Activated CD4-positive, alpha-beta T cell treated with anti-CD3 and anti-CD28 coated beads, Interleukin-2, amount 10 ng/mL, durations not matched to agents 7 days and 5 days (primary cell): ENCODE measurements around the gene METTL17. TPM values are rescaled to one million over a fixed set of nuclear protein-coding genes. Genes with fewer than 3 reads are reported as not detected.
"Not testable (repeated sequence)": the region's sequence is repeated elsewhere in the genome, so short reads cannot be mapped to it uniquely, and the experiment has no call there.

ENCODE experiments used
- CTCF ChIA-PET: fragments of 350-600 bp; sonication (Branson Sonifier 250); formaldehyde crosslinking; loops from one replicate; lab custom pipeline; 2021; ENCODE audit warnings: antibody characterized with exemption; lab: Charles Lee
- POLR2A ChIA-PET: fragments of 350-600 bp; sonication (Branson Sonifier 250); formaldehyde crosslinking; loops from one replicate; lab custom pipeline; 2021; ENCODE audit warnings: antibody characterized with exemption; lab: Charles Lee
- DNase-seq: peaks from one replicate; pipeline ENCODE4 v3.0.0-alpha.2; 2020
- H3K27ac Mint-ChIP-seq: one replicate; pipeline ENCODE4 v1.8.0; 2021; ENCODE audit warnings: mild to moderate bottlenecking, moderate library complexity, mixed read lengths
- H3K27me3 Mint-ChIP-seq: one replicate; pipeline ENCODE4 v1.8.0; 2021; ENCODE audit warnings: mixed read lengths
- H3K36me3 Mint-ChIP-seq: one replicate; pipeline ENCODE4 v1.8.0; 2021; ENCODE audit warnings: low read depth, mixed read lengths
- H3K4me1 Mint-ChIP-seq: one replicate; pipeline ENCODE4 v1.8.0; 2021; ENCODE audit warnings: mixed read lengths
- H3K4me3 Mint-ChIP-seq: one replicate; pipeline ENCODE4 v1.8.0; 2021; ENCODE audit warnings: mild to moderate bottlenecking, moderate library complexity, mixed read lengths
- H3K9me3 Mint-ChIP-seq: one replicate; pipeline ENCODE4 v1.8.0; 2021; ENCODE audit warnings: mixed read lengths
- total RNA-seq, 2 experiments: library from RNA; stranded (reverse); gene quantifications; one replicate each; pipeline ENCODE4 v1.2.3, GENCODE V29; 2021

The METTL17 gene
- total RNA-seq, 2 experiments from 2014 or later: 97.4 to 99.6 TPM

- POLR2A ChIA-PET: no interaction called here
- H3K27me3 Mint-ChIP-seq: peaks cover 11% of the 10 kb centered on the region
- H3K4me1 Mint-ChIP-seq: no peaks in the 10 kb centered on the region
- H3K9me3 Mint-ChIP-seq: no peaks in the 10 kb centered on the region
- no peaks in the 10 kb centered on the region for H3K36me3 Mint-ChIP-seq
- CTCF ChIA-PET: interaction anchor here (1.0 to 1.2 kb wide), 2 partner anchors 9 to 38 kb away, joined by 3 to 4 read pairs; no protein-coding TSS in a partner anchor
- DNase-seq: no peak
- no peak overlapping the region for H3K4me3 Mint-ChIP-seq
- no peak overlapping the region for H3K27ac Mint-ChIP-seq
Observed at GRCh38 chr14:21030531-21030930, 40.8 kb downstream of the METTL17 start.

GRCh38 chr14:21032326-21033132, 42.7 kb downstream of the METTL17 start:
- H3K9me3 Mint-ChIP-seq: no peaks in the 10 kb centered on the region
- CTCF ChIA-PET: interaction anchor here (0.9 to 2.0 kb wide), 8 partner anchors 11 to 71 kb away, joined by 3 to 8 read pairs (median 6); no protein-coding TSS in a partner anchor
- POLR2A ChIA-PET: no interaction called here

GRCh38 chr14:21033133-21033698, 43.4 kb downstream of the METTL17 start:
- Mint-ChIP-seq H3K9me3 (no peaks in the 10 kb centered on the region), H3K27ac (no peak overlapping the region), H3K36me3 (no peaks in the 10 kb centered on the region), H3K4me3 (no peak overlapping the region), H3K4me1 (no peaks in the 10 kb centered on the region), H3K27me3 (peaks cover 8% of the 10 kb centered on the region)
- DNase-seq: no peak
- ChIA-PET POLR2A (no interaction called here), CTCF (interaction anchor here (1.1 to 2.0 kb wide), 6 partner anchors 11 to 71 kb away, joined by 3 to 8 read pairs (median 6); no protein-coding TSS in a partner anchor)

More at GRCh38 chr14:21032326-21033132, 42.7 kb downstream of the METTL17 start:
- Mint-ChIP-seq H3K4me3 (no peak overlapping the region), H3K27me3 (peaks cover 7% of the 10 kb centered on the region), H3K4me1 (no peaks in the 10 kb centered on the region), H3K36me3 (no peaks in the 10 kb centered on the region), H3K27ac (no peak overlapping the region)
- DNase-seq: no peak

- H3K36me3 Mint-ChIP-seq: no peaks in the 10 kb centered on the region
- H3K4me1 Mint-ChIP-seq: no peaks in the 10 kb centered on the region
- CTCF ChIA-PET: interaction anchor here (1.1 to 2.0 kb wide), 4 partner anchors 10 to 58 kb away, joined by 3 to 8 read pairs (median 4); no protein-coding TSS in a partner anchor
- no peak within 1 kb of the TSS for H3K4me3 Mint-ChIP-seq
- no peak for DNase-seq
- H3K27ac Mint-ChIP-seq: no peak within 1 kb of the TSS
- H3K9me3 Mint-ChIP-seq: no peaks in the 10 kb centered on the region
- peaks cover 11% of the 10 kb centered on the region for H3K27me3 Mint-ChIP-seq
- POLR2A ChIA-PET: no interaction called here
Observed at GRCh38 chr14:21034707-21035106, 44.9 kb downstream of the METTL17 start, which contains the start of gene RNASE13. RNASE13 (minus strand) TSS chr14:21034807; CDS start chr14:21034288, 519 bp downstream.

- no peaks in the 10 kb centered on the region for H3K36me3 Mint-ChIP-seq
- DNase-seq: no peak
- POLR2A ChIA-PET: no interaction called here
- peaks cover 8% of the 10 kb centered on the region for H3K27me3 Mint-ChIP-seq
- H3K4me3 Mint-ChIP-seq: no peak overlapping the region
- H3K9me3 Mint-ChIP-seq: no peaks in the 10 kb centered on the region
- no peak overlapping the region for H3K27ac Mint-ChIP-seq
- CTCF ChIA-PET: interaction anchor here (1.1 to 2.0 kb wide), 4 partner anchors 10 to 90 kb away, joined by 3 to 14 read pairs (median 8); no protein-coding TSS in a partner anchor
- H3K4me1 Mint-ChIP-seq: no peaks in the 10 kb centered on the region
Observed at GRCh38 chr14:21036751-21037150, 47.0 kb downstream of the METTL17 start.

- Mint-ChIP-seq H3K27ac (no peak overlapping the region), H3K4me3 (no peak overlapping the region), H3K36me3 (no peaks in the 10 kb centered on the region), H3K27me3 (peaks cover 8% of the 10 kb centered on the region), H3K4me1 (no peaks in the 10 kb centered on the region), H3K9me3 (no peaks in the 10 kb centered on the region)
- ChIA-PET POLR2A (no interaction called here), CTCF (interaction anchor here (1.1 to 1.9 kb wide), 2 partner anchors 10 to 55 kb away, joined by 3 to 12 read pairs; no protein-coding TSS in a partner anchor)
- no peak for DNase-seq
Observed at GRCh38 chr14:21037156-21037555, 47.4 kb downstream of the METTL17 start.

GRCh38 chr14:21038441-21039422, 49.0 kb downstream of the METTL17 start:
- Mint-ChIP-seq H3K36me3 (no peaks in the 10 kb centered on the region), H3K9me3 (no peaks in the 10 kb centered on the region), H3K4me3 (no peak overlapping the region), H3K4me1 (no peaks in the 10 kb centered on the region), H3K27me3 (peaks cover 12% of the 10 kb centered on the region), H3K27ac (no peak overlapping the region)
- ChIA-PET POLR2A (no interaction called here), CTCF (interaction anchor here (3.2 kb wide), 1 partner anchor 24 kb away, joined by 30 read pairs; no protein-coding TSS in a partner anchor)
- DNase-seq: no peak

- peaks cover 5% of the 10 kb centered on the region for H3K4me1 Mint-ChIP-seq
- ChIA-PET POLR2A (no interaction called here), CTCF (interaction anchor here (0.7 to 3.2 kb wide), 5 partner anchors 10 to 41 kb away, joined by 3 to 30 read pairs (median 3); partner anchors contain the start of genes SLC39A2 and TPPP2)
- no peak overlapping the region for H3K27ac Mint-ChIP-seq
- no peaks in the 10 kb centered on the region for H3K36me3 Mint-ChIP-seq
- no peak overlapping the region for H3K4me3 Mint-ChIP-seq
- no peaks in the 10 kb centered on the region for H3K9me3 Mint-ChIP-seq
- peaks cover 12% of the 10 kb centered on the region for H3K27me3 Mint-ChIP-seq
- DNase-seq: peak; percentile 32
Observed at GRCh38 chr14:21039585-21040369, 50.0 kb downstream of the METTL17 start.

GRCh38 chr14:21040370-21040925, 50.7 kb downstream of the METTL17 start:
- POLR2A ChIA-PET: no interaction called here
- no peak overlapping the region for H3K27ac Mint-ChIP-seq

GRCh38 chr14:21040941-21041340, 51.2 kb downstream of the METTL17 start:
- H3K4me3 Mint-ChIP-seq, DNase-seq: not testable (repeated sequence)
- CTCF ChIA-PET: interaction anchor here (1.2 to 3.2 kb wide), 3 partner anchors 26 to 42 kb away, joined by 3 to 30 read pairs (median 3); partner anchors contain the start of gene SLC39A2

More at GRCh38 chr14:21040370-21040925, 50.7 kb downstream of the METTL17 start:
- peaks cover 5% of the 10 kb centered on the region for H3K4me1 Mint-ChIP-seq
- CTCF ChIA-PET: interaction anchor here (1.2 to 3.2 kb wide), 4 partner anchors 23 to 42 kb away, joined by 3 to 30 read pairs (median 3); partner anchors contain the start of gene SLC39A2
- DNase-seq: no peak
- H3K4me3 Mint-ChIP-seq: no peak overlapping the region
- H3K36me3 Mint-ChIP-seq: no peaks in the 10 kb centered on the region
- H3K9me3 Mint-ChIP-seq: no peaks in the 10 kb centered on the region
- H3K27me3 Mint-ChIP-seq: peaks cover 16% of the 10 kb centered on the region

More at GRCh38 chr14:21040941-21041340, 51.2 kb downstream of the METTL17 start:
- H3K9me3 Mint-ChIP-seq, H3K4me1 Mint-ChIP-seq, H3K27ac Mint-ChIP-seq, H3K36me3 Mint-ChIP-seq, POLR2A ChIA-PET: not testable (repeated sequence)
- H3K27me3 Mint-ChIP-seq: peaks cover 17% of the 10 kb centered on the region
